Fibroblast of lung (primary cell): ENCODE data around the gene GUCY1A2. TPM values are rescaled to one million over a fixed set of nuclear protein-coding genes. Genes with fewer than 3 reads are reported as not detected.

Experiments
- DNase-seq, 2 donors: peaks; one replicate each; pipeline versions ENCODE4 v3.0.0 to v3.0.0-alpha.2; 2010; ENCODE audit warnings: low read depth in 2 of 2
- H2AFZ ChIP-seq: 2 replicates; pipeline ENCODE4 v1.5.1; 2012; ENCODE audit warnings: low read length, control low read depth, inconsistent platforms
- H3K27ac ChIP-seq: 2 replicates; pipeline ENCODE4 v1.5.1; 2011; ENCODE audit warnings: low read length, control low read depth; ENCODE audit not compliant: insufficient read depth
- H3K27me3 ChIP-seq: 2 replicates; pipeline ENCODE4 v1.5.1; 2011; ENCODE audit warnings: mild to moderate bottlenecking, low read length; ENCODE audit not compliant: control insufficient read depth, insufficient read depth
- H3K36me3 ChIP-seq: 2 replicates; pipeline ENCODE4 v1.5.1; 2011; ENCODE audit warnings: low read length; ENCODE audit not compliant: control insufficient read depth, insufficient read depth
- H3K4me1 ChIP-seq: 2 replicates; pipeline ENCODE4 v1.5.1; 2011; ENCODE audit warnings: low read length; ENCODE audit not compliant: control insufficient read depth, insufficient read depth; ENCODE audit errors: extremely low read depth
- H3K4me2 ChIP-seq: 2 replicates; pipeline ENCODE4 v1.5.1; 2011; ENCODE audit warnings: low read length, control low read depth; ENCODE audit not compliant: insufficient read depth; ENCODE audit errors: extremely low read depth
- H3K4me3 ChIP-seq, 4 experiments: fragments of 200-600 bp in 1 of 4; sonication (generic) in 1 of 4; replicated peaks in 1 of 4; 2 replicates each; pipeline ENCODE4 v1.5.1; 2011 to 2016; ENCODE audit warnings: low read length in 4 of 4, low read depth in 3 of 4, mild to moderate bottlenecking in 3 of 4, control low read depth in 2 of 4, inconsistent platforms in 1 of 4, mixed read lengths in 1 of 4; ENCODE audit not compliant: insufficient read depth in 1 of 4; ENCODE audit errors: control extremely low read depth in 1 of 4
- H3K79me2 ChIP-seq: 2 replicates; pipeline ENCODE4 v1.5.1; 2012; ENCODE audit warnings: mild to moderate bottlenecking, low read length, inconsistent platforms; ENCODE audit not compliant: control insufficient read depth, insufficient read depth
- H3K9ac ChIP-seq: 2 replicates; pipeline ENCODE4 v1.5.1; 2011; ENCODE audit warnings: mild to moderate bottlenecking, low read length, control low read depth; ENCODE audit not compliant: insufficient read depth
- H3K9me3 ChIP-seq: 2 replicates; pipeline ENCODE4 v1.5.1; 2012; ENCODE audit warnings: low read depth, low read length; ENCODE audit not compliant: control insufficient read depth, insufficient read depth
- H4K20me1 ChIP-seq: 2 replicates; pipeline ENCODE4 v1.5.1; 2011; ENCODE audit warnings: low read length; ENCODE audit not compliant: control insufficient read depth, insufficient read depth; ENCODE audit errors: extremely low read depth
- CTCF ChIP-seq, 2 donors: IDR thresholded peaks in 1 of 2; conservative IDR thresholded peaks in 1 of 2; 1 replicate in 1 of 2; 2 replicates in 1 of 2; pipeline ENCODE4 v1.5.1; 2011 to 2012; ENCODE audit warnings: low read length in 2 of 2, control low read depth in 1 of 2, inconsistent platforms in 1 of 2, low read depth in 1 of 2, mild to moderate bottlenecking in 1 of 2
- EZH2 ChIP-seq: IDR thresholded peaks from 2 replicates; pipeline ENCODE4 v1.5.1; 2012; ENCODE audit warnings: low read length, control low read depth, mild to moderate bottlenecking; ENCODE audit errors: missing control alignments
- polyA plus RNA-seq, 2 donors: library from polyadenylated mRNA; depleted of rRNA in 1 of 2; stranded (reverse) in 1 of 2; unstranded in 1 of 2; fragments of >200 nt; gene quantifications; 2 replicates each; pipeline ENCODE4 v1.2.1, GENCODE V29; 2011 to 2012; ENCODE audit warnings: missing spikeins in 1 of 2
- total RNA-seq: library from RNA; depleted of rRNA; stranded (reverse); fragments of >200 nt; gene quantifications from 2 replicates; pipeline ENCODE4 v1.2.1, GENCODE V29; 2014

GUCY1A2 gene
- total and polyA plus RNA-seq, 2 donors (not counting 1 experiment from before 2014, with no cell fraction given): 0.50 to 1.4 TPM

DNA sequence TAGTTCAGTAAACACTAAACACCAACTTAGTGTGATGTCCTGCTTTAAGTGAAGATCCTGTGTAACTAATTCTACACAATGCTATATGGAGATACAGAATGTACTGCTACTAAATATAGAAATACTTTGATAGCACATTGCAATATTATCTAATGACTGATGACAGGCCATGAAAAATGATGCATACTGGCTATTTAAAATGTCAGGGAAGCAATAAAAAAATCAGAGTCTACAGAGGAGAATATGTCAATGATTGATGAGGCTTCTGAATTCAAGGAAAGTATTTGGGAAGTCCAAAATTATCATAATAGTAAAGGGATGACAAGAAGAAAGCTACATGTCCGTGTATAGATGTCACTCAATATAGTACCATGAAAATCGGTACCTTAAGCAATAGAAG lies 55.3 kb downstream of the GUCY1A2 start:
- Histone ChIP-seq H3K4me2 (no peak overlapping the region), H3K4me3 (no peak overlapping the region), H3K36me3 (no peaks in the 10 kb centered on the region), H3K79me2 (no peaks in the 10 kb centered on the region), H3K27ac (no peak overlapping the region), H4K20me1 (no peaks in the 10 kb centered on the region), H2AFZ (no peak overlapping the region), H3K27me3 (no peaks in the 10 kb centered on the region), H3K4me1 (peaks cover 7% of the 10 kb centered on the region), H3K9me3 (no peaks in the 10 kb centered on the region), H3K9ac (no peak overlapping the region)
- no peak for DNase-seq
- no peak for TF ChIP-seq CTCF (conservative IDR thresholded peaks at IDR 0.05 in 1 of 2, IDR thresholded peaks at IDR 0.05 in 1 of 2; ENCODE audit: low read depth in 1 of 2, low read length in 2 of 2)
- TF ChIP-seq EZH2: no peak

DNA sequence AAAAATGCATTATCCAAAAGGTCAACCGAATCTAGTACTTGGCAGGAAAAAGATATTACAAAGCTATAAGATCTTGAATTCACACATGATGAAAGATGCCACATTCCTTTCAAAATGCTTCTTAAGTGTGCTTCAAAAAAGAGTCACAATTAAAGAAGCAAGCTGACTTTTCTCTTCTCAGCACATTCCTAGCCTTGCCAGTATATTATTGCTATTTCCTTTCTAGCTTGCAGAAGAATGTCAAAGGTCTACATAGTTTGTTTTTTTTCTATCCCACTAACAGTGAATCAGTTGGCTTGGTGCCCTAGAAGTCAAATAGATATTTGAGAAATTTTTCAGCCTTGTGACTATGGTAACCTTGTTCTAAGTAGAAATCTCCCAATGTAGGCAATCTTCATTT lies 56.8 kb downstream of the GUCY1A2 start:
- Histone ChIP-seq H3K4me2 (no peak overlapping the region), H3K27me3 (no peaks in the 10 kb centered on the region), H3K4me1 (peaks cover 7% of the 10 kb centered on the region), H4K20me1 (no peaks in the 10 kb centered on the region), H3K4me3 (no peak overlapping the region), H3K27ac (no peak overlapping the region), H3K36me3 (no peaks in the 10 kb centered on the region), H3K9me3 (no peaks in the 10 kb centered on the region), H3K9ac (no peak overlapping the region), H3K79me2 (no peaks in the 10 kb centered on the region), H2AFZ (no peak overlapping the region)
- DNase-seq: peak; percentile 94
- TF ChIP-seq CTCF (conservative IDR thresholded peaks at IDR 0.05 in 1 of 2, IDR thresholded peaks at IDR 0.05 in 1 of 2; ENCODE audit: low read depth in 1 of 2, low read length in 2 of 2): no peak
- no peak for TF ChIP-seq EZH2

DNA sequence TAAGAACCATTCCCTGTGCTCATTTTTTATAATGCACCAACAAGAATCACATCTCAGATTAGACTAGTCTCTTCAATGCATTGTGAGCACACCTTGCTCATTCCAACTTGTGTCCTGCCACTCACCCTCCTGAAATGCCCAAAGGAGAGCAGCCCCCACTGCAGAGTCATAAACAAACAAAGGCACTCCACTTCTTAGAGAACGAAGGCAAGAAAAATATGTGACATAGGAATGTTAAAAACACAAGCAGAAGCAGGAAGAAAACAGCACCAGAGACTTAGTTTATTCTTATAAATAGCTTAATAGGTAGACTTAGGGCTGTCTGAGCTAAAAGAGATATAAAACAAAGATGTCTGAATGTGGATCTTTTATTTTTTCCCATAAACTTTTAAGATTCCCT lies 57.2 kb downstream of the GUCY1A2 start:
- Histone ChIP-seq H3K4me2 (peak overlapping the region; percentile 46), H3K27me3 (no peaks in the 10 kb centered on the region), H3K9me3 (no peaks in the 10 kb centered on the region), H3K36me3 (no peaks in the 10 kb centered on the region), H3K4me1 (peaks cover 7% of the 10 kb centered on the region), H2AFZ (no peak overlapping the region), H3K79me2 (no peaks in the 10 kb centered on the region), H3K4me3 (no peak overlapping the region), H4K20me1 (no peaks in the 10 kb centered on the region), H3K9ac (no peak overlapping the region), H3K27ac (peak overlapping the region; percentile 40)
- TF ChIP-seq EZH2 (no peak), CTCF (conservative IDR thresholded peaks at IDR 0.05 in 1 of 2, IDR thresholded peaks at IDR 0.05 in 1 of 2; ENCODE audit: low read depth in 1 of 2, low read length in 2 of 2) (no peak)
- peak in 1 of 2 donors; percentile 30 for DNase-seq
